K562 (cell line): ENCODE results near the gene GALT.

Experiments used
- MYC ChIP-seq, 2 experiments: fragments of 250-450 bp in 1 of 2; sonication (Bioruptor Pico) in 1 of 2; IDR thresholded peaks; 2 replicates each; pipeline versions ENCODE4 v1.5.1 to v1.6.1; 2012 to 2021; ENCODE audit warnings: low read depth in 2 of 2, borderline replicate concordance in 1 of 2, improper control_type of control experiment in 1 of 2, low read length in 1 of 2, mild to moderate bottlenecking in 1 of 2, moderate library complexity in 1 of 2
- NR1H2 ChIP-seq: sonication (generic); formaldehyde crosslinking; IDR thresholded peaks from 2 replicates; pipeline ENCODE4 v1.4.0; 2020; ENCODE audit warnings: mild to moderate bottlenecking, missing genetic modification reagents
- PHF8 ChIP-seq: fragments of 200-600 bp; sonication (generic); IDR thresholded peaks from 2 replicates; pipeline ENCODE4 v1.6.1; 2012; ENCODE audit warnings: mixed run types, mild to moderate bottlenecking, inconsistent platforms, low read length, moderate library complexity, borderline replicate concordance
- RAD51 ChIP-seq: fragments of 450-650 bp; IDR thresholded peaks from 2 replicates; pipeline ENCODE4 v1.7.1; 2016; ENCODE audit warnings: low read depth, mild to moderate bottlenecking, borderline replicate concordance

GRCh38 chr9:34606190-34606589, 40.3 kb upstream of the GALT start:
- TF ChIP-seq MYC (IDR thresholded peaks at IDR 0.05; ENCODE audit: low read depth, low read length) (no peak), MYC (CRISPR knock-in tag; IDR thresholded peaks at IDR 0.05; ENCODE audit: borderline replicate concordance, low read depth) (no peak), PHF8 (no peak), NR1H2 (no peak), RAD51 (no peak)
